ENCODE data around the gene ARHGAP10.
"Not testable (repeated sequence)": the region's sequence is repeated elsewhere in the genome, so short reads cannot be mapped to it uniquely, and the experiment has no call there.

Gene ARHGAP10

DNA sequence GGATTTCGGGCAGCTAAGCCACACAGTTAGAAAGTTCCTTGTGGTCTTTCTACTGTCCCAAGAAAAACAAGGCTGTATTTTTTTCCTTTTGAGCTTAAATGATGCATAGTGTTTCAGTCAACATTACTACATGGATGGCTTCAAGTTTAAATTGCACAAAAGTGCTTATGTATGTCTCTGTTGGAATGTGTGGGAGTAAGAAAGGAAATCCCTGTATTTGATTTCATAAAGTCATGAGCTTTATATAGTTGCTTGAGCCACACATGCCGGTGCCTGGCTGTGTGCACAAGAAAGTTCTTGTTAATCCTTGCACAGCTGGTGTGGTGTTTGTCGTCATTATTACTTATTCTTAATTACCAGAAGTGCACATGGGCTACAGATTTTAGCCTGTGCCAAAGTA is 262.2 kb downstream of the ARHGAP10 start:
- no peak overlapping the region for H3K4me2 ChIP-seq
- no peak overlapping the region for H3K9ac ChIP-seq
- TF ChIP-seq, protein P1, sequence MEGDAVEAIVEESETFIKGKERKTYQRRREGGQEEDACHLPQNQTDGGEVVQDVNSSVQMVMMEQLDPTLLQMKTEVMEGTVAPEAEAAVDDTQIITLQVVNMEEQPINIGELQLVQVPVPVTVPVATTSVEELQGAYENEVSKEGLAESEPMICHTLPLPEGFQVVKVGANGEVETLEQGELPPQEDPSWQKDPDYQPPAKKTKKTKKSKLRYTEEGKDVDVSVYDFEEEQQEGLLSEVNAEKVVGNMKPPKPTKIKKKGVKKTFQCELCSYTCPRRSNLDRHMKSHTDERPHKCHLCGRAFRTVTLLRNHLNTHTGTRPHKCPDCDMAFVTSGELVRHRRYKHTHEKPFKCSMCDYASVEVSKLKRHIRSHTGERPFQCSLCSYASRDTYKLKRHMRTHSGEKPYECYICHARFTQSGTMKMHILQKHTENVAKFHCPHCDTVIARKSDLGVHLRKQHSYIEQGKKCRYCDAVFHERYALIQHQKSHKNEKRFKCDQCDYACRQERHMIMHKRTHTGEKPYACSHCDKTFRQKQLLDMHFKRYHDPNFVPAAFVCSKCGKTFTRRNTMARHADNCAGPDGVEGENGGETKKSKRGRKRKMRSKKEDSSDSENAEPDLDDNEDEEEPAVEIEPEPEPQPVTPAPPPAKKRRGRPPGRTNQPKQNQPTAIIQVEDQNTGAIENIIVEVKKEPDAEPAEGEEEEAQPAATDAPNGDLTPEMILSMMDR (conservative IDR thresholded peaks at IDR 0.05; ENCODE audit: low read depth, low read length), result no peak

DNA sequence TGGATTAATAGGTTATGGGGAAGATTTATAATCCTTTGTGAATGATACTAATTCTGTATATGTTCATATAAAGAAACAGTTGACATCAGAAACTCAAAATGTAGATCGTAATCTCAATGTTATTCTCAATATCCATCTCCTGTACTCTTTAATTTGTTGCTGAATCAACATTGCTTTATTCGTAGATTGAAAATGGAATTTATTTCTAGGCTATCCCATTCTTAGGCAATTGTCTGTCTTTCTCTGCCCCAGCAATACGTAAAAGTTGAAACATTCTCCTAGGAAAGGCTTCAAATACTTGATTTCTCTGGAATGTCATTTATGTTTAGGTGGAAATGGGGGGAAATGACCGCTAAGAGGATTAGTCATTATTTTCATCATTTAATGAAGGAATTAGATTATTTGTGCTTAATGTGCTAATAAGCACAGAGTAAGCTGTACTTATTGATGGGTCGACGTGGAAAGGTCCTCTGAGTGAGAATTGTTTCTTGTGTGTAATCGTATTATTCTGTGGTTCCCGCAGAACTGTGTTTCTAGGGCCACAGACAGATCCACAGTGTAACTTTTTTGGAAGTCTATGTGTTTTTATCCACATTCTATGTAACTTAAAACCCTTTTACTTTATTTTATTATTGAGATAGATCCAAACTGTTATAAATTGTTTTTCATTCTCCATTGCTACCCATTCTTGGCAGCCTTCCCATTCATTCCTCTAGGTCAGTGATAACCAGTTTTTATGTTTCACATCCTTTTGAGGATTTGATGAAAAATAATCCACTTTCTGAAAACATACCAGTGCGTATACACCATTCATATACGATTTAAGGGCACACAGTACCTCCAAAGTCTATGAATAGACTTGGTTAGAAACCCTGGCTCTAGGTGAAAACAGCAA is 262.9 kb downstream of the ARHGAP10 start:
- no peaks in the 10 kb centered on the region for H3K4me1 ChIP-seq (ENCODE audit: low read depth, poor library complexity, severe bottlenecking)
- H3K9ac ChIP-seq, result no peak overlapping the region
- TF ChIP-seq, protein P1 (conservative IDR thresholded peaks at IDR 0.05; ENCODE audit: low read depth, low read length), result no peak
- H3K79me2 ChIP-seq (ENCODE audit: insufficient read depth, low read depth), result no peaks in the 10 kb centered on the region
- H4K20me1 ChIP-seq (ENCODE audit: insufficient read depth), result no peaks in the 10 kb centered on the region
- H3K36me3 ChIP-seq (ENCODE audit: insufficient read depth), result no peaks in the 10 kb centered on the region
- H3K27me3 ChIP-seq (ENCODE audit: insufficient read depth, low read depth), result no peaks in the 10 kb centered on the region
- H2AFZ ChIP-seq (ENCODE audit: low read depth), result no peak overlapping the region
- H3K27ac ChIP-seq, result no peak overlapping the region
- H3K4me3 ChIP-seq (IDR thresholded peaks at IDR 0.05; ENCODE audit: insufficient read depth, low read depth, low read length), result no peak overlapping the region
- no peak overlapping the region for H3K4me2 ChIP-seq

More for the DNA sequence above, 262.2 kb downstream of the ARHGAP10 start:
- Histone ChIP-seq H3K4me3 (IDR thresholded peaks at IDR 0.05; ENCODE audit: insufficient read depth, low read depth, low read length) (no peak overlapping the region), H2AFZ (ENCODE audit: low read depth) (no peak overlapping the region), H3K4me1 (ENCODE audit: low read depth, poor library complexity, severe bottlenecking) (no peaks in the 10 kb centered on the region), H3K79me2 (ENCODE audit: insufficient read depth, low read depth) (no peaks in the 10 kb centered on the region), H3K27me3 (ENCODE audit: insufficient read depth, low read depth) (no peaks in the 10 kb centered on the region), H3K36me3 (ENCODE audit: insufficient read depth) (no peaks in the 10 kb centered on the region), H4K20me1 (ENCODE audit: insufficient read depth) (no peaks in the 10 kb centered on the region), H3K27ac (no peak overlapping the region)

DNA sequence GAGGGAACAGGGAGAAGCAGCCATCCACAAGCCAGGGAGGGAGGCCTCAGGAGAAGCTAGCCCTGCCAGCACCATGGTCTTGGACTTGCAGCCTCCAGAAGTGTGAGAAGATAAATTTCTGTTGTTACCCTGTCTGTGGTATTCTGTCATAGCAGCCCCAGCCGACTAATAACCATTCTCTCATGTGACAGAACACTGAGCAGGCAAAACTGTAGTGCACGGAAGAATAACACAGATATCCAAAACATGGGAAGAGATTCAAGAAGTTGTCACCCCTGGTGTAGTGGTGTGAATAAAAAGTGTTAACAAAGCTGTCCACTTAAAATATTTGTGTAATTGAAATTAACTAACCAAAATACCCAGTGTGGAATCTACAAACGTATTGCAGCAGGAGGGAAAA is 265.0 kb downstream of the ARHGAP10 start:
- no peaks in the 10 kb centered on the region for H3K4me1 ChIP-seq (ENCODE audit: low read depth, poor library complexity, severe bottlenecking)
- H3K36me3 ChIP-seq (ENCODE audit: insufficient read depth), result no peaks in the 10 kb centered on the region
- H3K9ac ChIP-seq, result no peak overlapping the region
- TF ChIP-seq, protein P1 (conservative IDR thresholded peaks at IDR 0.05; ENCODE audit: low read depth, low read length), result no peak
- no peak overlapping the region for H3K4me3 ChIP-seq (IDR thresholded peaks at IDR 0.05; ENCODE audit: insufficient read depth, low read depth, low read length)
- H3K27me3 ChIP-seq (ENCODE audit: insufficient read depth, low read depth), result no peaks in the 10 kb centered on the region
- no peak overlapping the region for H3K4me2 ChIP-seq
- H4K20me1 ChIP-seq (ENCODE audit: insufficient read depth), result no peaks in the 10 kb centered on the region
- no peak overlapping the region for H2AFZ ChIP-seq (ENCODE audit: low read depth)
- H3K27ac ChIP-seq, result no peak overlapping the region
- no peaks in the 10 kb centered on the region for H3K79me2 ChIP-seq (ENCODE audit: insufficient read depth, low read depth)

DNA sequence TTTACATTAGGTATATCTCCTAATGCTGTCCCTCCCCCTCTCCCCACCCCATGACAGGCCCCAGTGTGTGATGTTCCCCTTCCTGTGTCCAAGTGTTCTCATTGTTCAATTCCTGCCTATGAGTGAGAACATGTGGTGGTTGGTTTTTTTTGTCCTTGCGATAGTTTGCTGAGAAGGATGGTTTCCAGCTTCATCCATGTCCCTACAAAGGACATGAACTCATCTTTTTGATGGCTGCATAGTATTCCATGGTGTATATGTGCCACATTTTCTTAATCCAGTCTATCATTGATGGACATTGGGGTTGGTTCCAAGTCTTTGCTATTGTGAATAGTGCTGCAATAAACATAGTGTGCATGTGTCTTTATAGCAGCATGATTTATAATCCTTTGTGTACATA is 268.1 kb downstream of the ARHGAP10 start:
- H3K36me3 ChIP-seq (ENCODE audit: insufficient read depth); H3K4me2 ChIP-seq; H3K27ac ChIP-seq; H3K9ac ChIP-seq; H3K79me2 ChIP-seq (ENCODE audit: insufficient read depth, low read depth); H3K4me3 ChIP-seq (IDR thresholded peaks at IDR 0.05; ENCODE audit: insufficient read depth, low read depth, low read length); H3K27me3 ChIP-seq (ENCODE audit: insufficient read depth, low read depth); H3K4me1 ChIP-seq (ENCODE audit: low read depth, poor library complexity, severe bottlenecking); H2AFZ ChIP-seq (ENCODE audit: low read depth); H4K20me1 ChIP-seq (ENCODE audit: insufficient read depth): not testable (repeated sequence)

DNA sequence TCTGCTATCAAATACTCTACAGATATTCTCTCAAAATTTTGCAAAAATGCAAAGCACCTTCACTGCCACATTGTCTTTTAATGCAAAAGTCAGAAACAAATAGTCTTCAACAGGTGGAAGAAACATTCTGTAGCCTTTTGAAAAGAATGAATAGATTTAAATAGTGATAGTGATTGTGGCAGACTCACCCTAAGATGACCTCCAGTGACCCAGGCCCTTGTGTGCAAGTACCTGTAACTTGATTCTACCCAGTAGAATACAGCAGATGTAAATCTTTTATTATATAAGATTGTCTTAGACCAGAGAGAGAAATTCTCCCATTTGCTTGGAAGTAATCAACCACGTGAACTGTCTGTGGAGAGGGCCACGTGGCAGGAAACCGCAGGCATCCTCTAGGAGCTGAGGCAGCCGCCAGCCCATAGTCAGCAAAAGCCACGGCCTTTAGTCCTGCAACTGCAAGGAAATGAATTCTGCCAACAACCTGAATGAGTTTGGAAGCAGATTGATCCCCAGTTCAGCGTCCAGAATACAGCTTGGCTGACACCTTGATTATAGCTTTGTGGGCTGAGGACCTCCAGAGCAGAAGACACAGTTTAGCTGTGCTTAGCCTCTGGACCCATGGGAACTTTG is 272.5 kb downstream of the ARHGAP10 start:
- TF ChIP-seq, protein P1 (conservative IDR thresholded peaks at IDR 0.05; ENCODE audit: low read depth, low read length), result no peak
- no peak overlapping the region for H3K4me3 ChIP-seq (IDR thresholded peaks at IDR 0.05; ENCODE audit: insufficient read depth, low read depth, low read length)
- no peak overlapping the region for H3K27ac ChIP-seq
- H3K4me2 ChIP-seq, result no peak overlapping the region
- no peak overlapping the region for H3K9ac ChIP-seq
- H4K20me1 ChIP-seq (ENCODE audit: insufficient read depth), result no peaks in the 10 kb centered on the region
- H3K4me1 ChIP-seq (ENCODE audit: low read depth, poor library complexity, severe bottlenecking), result no peaks in the 10 kb centered on the region
- H3K36me3 ChIP-seq (ENCODE audit: insufficient read depth), result no peaks in the 10 kb centered on the region
- no peak overlapping the region for H2AFZ ChIP-seq (ENCODE audit: low read depth)
- no peaks in the 10 kb centered on the region for H3K27me3 ChIP-seq (ENCODE audit: insufficient read depth, low read depth)
- peaks cover 4% of the 10 kb centered on the region; the same call in 1 of the 2 replicates for H3K79me2 ChIP-seq (ENCODE audit: insufficient read depth, low read depth)

Data from KMS-11 (cell line).